ENCODE data around the gene KLF2.

KLF2 gene

GRCh38 chr19:16328824-16329482, 4.3 kb downstream of the KLF2 start:
- Histone ChIP-seq H3K4me2 (ENCODE audit: low read length) (no peak overlapping the region), H3K9me2 (ENCODE audit: low read depth, low read length) (no peaks in the 10 kb centered on the region), H3K9ac (ENCODE audit: low read length) (no peak overlapping the region), H3K36me3 (ENCODE audit: insufficient read depth, low read length) (no peaks in the 10 kb centered on the region), H3F3A (ENCODE audit: insufficient read depth, low read length) (no peaks in the 10 kb centered on the region), H3K4me3 (ENCODE audit: low read depth, low read length, poor library complexity, severe bottlenecking) (no peak overlapping the region), H2AFZ (ENCODE audit: low read length) (no peak overlapping the region), H3K79me2 (ENCODE audit: insufficient read depth, low read length) (no peaks in the 10 kb centered on the region), H3K27ac (ENCODE audit: low read depth, low read length, poor library complexity, severe bottlenecking) (no peak overlapping the region), H4K20me1 (ENCODE audit: insufficient read depth, low read length) (no peaks in the 10 kb centered on the region), H3K9me3 (ENCODE audit: low read length) (no peaks in the 10 kb centered on the region), H3K4me1 (ENCODE audit: insufficient read depth, low read length, severe bottlenecking) (peaks cover 15% of the 10 kb centered on the region), H3K27me3 (ENCODE audit: insufficient read depth, low read length) (peaks cover 18% of the 10 kb centered on the region)
- TF ChIP-seq EZH2 (IDR thresholded peaks at IDR 0.05; ENCODE audit: borderline replicate concordance, low read length) (no peak), CTCF (IDR thresholded peaks at IDR 0.05; ENCODE audit: low read length) (peak; percentile 26; the same call in 1 of the 2 replicates)

- H3K4me3 ChIP-seq (ENCODE audit: low read depth, low read length, poor library complexity, severe bottlenecking), result no peak overlapping the region
- no peak overlapping the region for H3K4me2 ChIP-seq (ENCODE audit: low read length)
- TF ChIP-seq CTCF (IDR thresholded peaks at IDR 0.05; ENCODE audit: low read length) (no peak), EZH2 (IDR thresholded peaks at IDR 0.05; ENCODE audit: borderline replicate concordance, low read length) (no peak)
- no peaks in the 10 kb centered on the region for H3K9me3 ChIP-seq (ENCODE audit: low read length)
- H3K79me2 ChIP-seq (ENCODE audit: insufficient read depth, low read length), result no peaks in the 10 kb centered on the region
- H3K9me2 ChIP-seq (ENCODE audit: low read depth, low read length), result no peaks in the 10 kb centered on the region
- H3K27me3 ChIP-seq (ENCODE audit: insufficient read depth, low read length), result peaks cover 18% of the 10 kb centered on the region
- H4K20me1 ChIP-seq (ENCODE audit: insufficient read depth, low read length), result no peaks in the 10 kb centered on the region
- peaks cover 10% of the 10 kb centered on the region for H3K4me1 ChIP-seq (ENCODE audit: insufficient read depth, low read length, severe bottlenecking)
- H2AFZ ChIP-seq (ENCODE audit: low read length), result no peak overlapping the region
- no peaks in the 10 kb centered on the region for H3K36me3 ChIP-seq (ENCODE audit: insufficient read depth, low read length)
- no peaks in the 10 kb centered on the region for H3F3A ChIP-seq (ENCODE audit: insufficient read depth, low read length)
- no peak overlapping the region for H3K27ac ChIP-seq (ENCODE audit: low read depth, low read length, poor library complexity, severe bottlenecking)
- H3K9ac ChIP-seq (ENCODE audit: low read length), result no peak overlapping the region
Observed at GRCh38 chr19:16330368-16330801, 5.8 kb downstream of the KLF2 start.

GRCh38 chr19:16330806-16331690, 6.4 kb downstream of the KLF2 start:
- peaks cover 10% of the 10 kb centered on the region for H3K4me1 ChIP-seq (ENCODE audit: insufficient read depth, low read length, severe bottlenecking)
- H3K27me3 ChIP-seq (ENCODE audit: insufficient read depth, low read length), result peaks cover 14% of the 10 kb centered on the region
- no peak overlapping the region for H3K4me3 ChIP-seq (ENCODE audit: low read depth, low read length, poor library complexity, severe bottlenecking)
- no peak overlapping the region for H3K4me2 ChIP-seq (ENCODE audit: low read length)
- no peak for TF ChIP-seq CTCF (IDR thresholded peaks at IDR 0.05; ENCODE audit: low read length)
- no peak for TF ChIP-seq EZH2 (IDR thresholded peaks at IDR 0.05; ENCODE audit: borderline replicate concordance, low read length)
- no peaks in the 10 kb centered on the region for H3F3A ChIP-seq (ENCODE audit: insufficient read depth, low read length)
- no peak overlapping the region for H2AFZ ChIP-seq (ENCODE audit: low read length)
- H4K20me1 ChIP-seq (ENCODE audit: insufficient read depth, low read length), result no peaks in the 10 kb centered on the region
- no peaks in the 10 kb centered on the region for H3K79me2 ChIP-seq (ENCODE audit: insufficient read depth, low read length)
- no peak overlapping the region for H3K9ac ChIP-seq (ENCODE audit: low read length)
- no peak overlapping the region for H3K27ac ChIP-seq (ENCODE audit: low read depth, low read length, poor library complexity, severe bottlenecking)
- H3K9me3 ChIP-seq (ENCODE audit: low read length), result no peaks in the 10 kb centered on the region
- no peaks in the 10 kb centered on the region for H3K36me3 ChIP-seq (ENCODE audit: insufficient read depth, low read length)
- H3K9me2 ChIP-seq (ENCODE audit: low read depth, low read length), result no peaks in the 10 kb centered on the region

Data from OCI-LY1 (cell line).